Mononuclear cell (primary cell): Measurements from ENCODE around the gene ROBO3. TPM values are rescaled to one million over a fixed set of nuclear protein-coding genes. Genes with fewer than 3 reads are reported as not detected.

Source experiments
- total RNA-seq: library from RNA; depleted of rRNA; stranded (reverse); fragments of >200 nt; gene quantifications from one replicate; pipeline ENCODE4 v1.2.3, GENCODE V29; 2012

ROBO3 gene
- total RNA-seq, 1 donor = 6.2 TPM

Other genes starting within 250 kb of the ROBO3 start
- gene TBRG1, start 242.6 kb upstream of the ROBO3 start, total RNA-seq = 39.7 TPM
- gene SIAE, start 191.7 kb upstream of the ROBO3 start, total RNA-seq = 4.3 TPM
- gene SPA17, start 191.5 kb upstream of the ROBO3 start, total RNA-seq = 1.7 TPM
- gene NRGN, start 125.5 kb upstream of the ROBO3 start, total RNA-seq = 58.9 TPM
- gene VSIG2, start 113.2 kb upstream of the ROBO3 start, total RNA-seq = 0.42 TPM
- 9.4 TPM for gene ESAM, start 103.1 kb upstream of the ROBO3 start, total RNA-seq
- gene MSANTD2, start 65.0 kb upstream of the ROBO3 start, total RNA-seq = 3.6 TPM
- gene ROBO4, start 32.4 kb downstream of the ROBO3 start, total RNA-seq = 0.31 TPM
- gene HEPN1, start 53.8 kb downstream of the ROBO3 start, total RNA-seq = not detected
- 0.10 TPM for gene HEPACAM, start 70.6 kb downstream of the ROBO3 start, total RNA-seq
- gene CCDC15, start 88.8 kb downstream of the ROBO3 start, total RNA-seq = 1.4 TPM
- gene SLC37A2, start 197.9 kb downstream of the ROBO3 start, total RNA-seq = 3.5 TPM
- 7.1 TPM for gene TMEM218, start 246.2 kb downstream of the ROBO3 start, total RNA-seq